Stimulated activated CD4-positive, alpha-beta T cell treated with anti-CD3 and anti-CD28 coated beads, Interleukin-12 subunit alpha, Interleukin-12 subunit beta, amount 100 ng/mL, for 48 hours (primary cell): ENCODE measurements around the gene NDUFB2.
"Not testable (repeated sequence)": the region's sequence is repeated elsewhere in the genome, so short reads cannot be mapped to it uniquely, and the experiment has no call there.

Experiments
- DNase-seq, 3 donors: peaks; one replicate each; pipeline ENCODE4 v3.0.0-alpha.2; 2020; ENCODE audit warnings: low read depth in 2 of 3, low spot score in 1 of 3

The NDUFB2 gene

GRCh38 chr7:140689199-140690152 is 7.0 kb upstream of the NDUFB2 start:
- no peak for DNase-seq

DNA sequence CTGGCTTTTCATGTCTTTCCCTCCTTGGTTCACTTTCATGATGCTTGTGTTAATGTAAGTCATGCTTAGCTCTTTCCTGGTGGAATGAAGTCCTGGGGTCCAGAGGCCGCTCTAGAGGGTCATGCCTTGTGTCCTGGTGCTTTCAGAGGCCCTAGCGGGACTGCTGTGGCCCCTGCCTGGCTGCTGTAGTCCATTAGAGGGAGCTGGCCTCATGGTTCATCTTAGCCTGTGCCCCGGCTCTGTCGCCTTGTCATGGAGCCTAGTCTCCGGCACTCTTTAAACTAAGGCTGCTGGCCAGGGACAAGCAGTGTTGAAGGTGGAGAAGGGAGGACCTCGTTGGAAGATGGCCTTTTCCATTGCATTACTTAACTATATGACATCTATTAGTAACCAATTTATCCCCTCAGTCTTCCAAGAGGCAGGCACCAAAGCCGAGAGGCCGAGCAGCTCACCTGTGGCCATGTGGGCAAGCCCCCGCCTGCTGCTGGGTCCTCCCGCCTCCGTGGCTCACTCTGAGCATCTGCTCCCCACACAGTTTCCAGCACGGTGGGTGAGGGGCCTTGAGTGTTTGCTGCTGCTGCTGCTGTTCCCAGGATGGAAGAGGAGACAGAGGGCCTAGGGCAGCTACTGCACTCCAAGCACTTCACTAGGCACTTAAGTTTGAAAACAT is 5.0 kb upstream of the NDUFB2 start:
- DNase-seq, result no peak

GRCh38 chr7:140693849-140694248 is 2.7 kb upstream of the NDUFB2 start:
- DNase-seq, result not testable (repeated sequence)

GRCh38 chr7:140694592-140694991 is 1.9 kb upstream of the NDUFB2 start:
- no peak for DNase-seq

DNA sequence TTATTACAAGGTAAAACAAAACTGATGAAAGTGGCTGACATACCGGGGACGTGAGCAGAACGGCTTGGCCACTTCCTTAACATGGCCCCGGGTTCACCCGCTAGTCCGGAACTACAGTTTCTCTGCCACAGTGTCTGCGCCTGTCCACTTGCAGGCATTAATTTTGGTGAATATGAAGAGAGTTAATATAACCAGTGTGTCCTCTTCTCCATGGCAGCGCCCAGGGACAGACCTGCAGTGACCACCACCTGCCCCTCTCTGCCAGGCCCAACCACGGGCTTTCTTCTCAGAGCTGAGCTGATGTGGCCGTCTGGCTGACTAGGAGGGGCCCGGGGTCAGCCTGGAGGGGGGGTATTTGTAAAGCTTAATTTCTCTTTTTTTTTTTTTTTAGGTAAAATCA is 1.1 kb upstream of the NDUFB2 start:
- DNase-seq, result no peak

GRCh38 chr7:140696024-140696679 is 356 bp upstream of the NDUFB2 start:
- peak; percentile 90 to 96 (median 92) for DNase-seq

DNA sequence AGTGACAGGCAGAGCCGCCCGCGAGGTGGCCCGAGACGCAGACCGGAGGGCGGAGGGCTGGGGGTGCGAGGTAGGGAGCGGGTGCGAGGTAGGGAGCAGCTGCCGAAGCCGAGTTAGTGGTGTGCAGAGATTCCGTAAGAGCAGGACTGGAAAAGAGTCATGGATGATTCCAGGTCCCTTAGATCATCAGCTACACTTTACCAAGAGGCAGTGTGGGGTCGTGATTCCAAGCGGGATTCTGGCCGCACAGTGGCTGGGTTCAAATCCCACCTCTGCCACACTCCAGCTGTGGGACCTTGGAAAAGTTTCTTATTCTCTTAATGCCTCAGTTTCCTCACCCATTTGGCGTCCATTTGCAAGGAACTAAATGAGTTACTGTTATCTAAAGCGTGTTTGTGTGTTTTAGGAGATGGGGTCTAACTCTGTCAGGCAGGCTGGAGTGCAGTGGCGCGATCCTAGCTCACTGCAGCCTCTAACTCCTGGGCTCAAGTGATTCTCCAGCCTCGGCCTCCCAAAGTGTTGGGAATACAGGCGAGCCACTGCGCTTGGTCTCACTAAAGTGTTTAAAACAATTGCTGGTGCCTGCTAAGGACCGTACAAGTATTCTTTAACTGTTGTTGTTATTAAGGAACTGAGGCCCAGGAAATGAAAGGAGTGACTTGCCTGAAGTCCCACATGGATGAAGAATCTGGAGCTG is 1.1 kb downstream of the NDUFB2 start:
- DNase-seq, result no peak

GRCh38 chr7:140698477-140698876 is 2.0 kb downstream of the NDUFB2 start:
- no peak for DNase-seq

DNA sequence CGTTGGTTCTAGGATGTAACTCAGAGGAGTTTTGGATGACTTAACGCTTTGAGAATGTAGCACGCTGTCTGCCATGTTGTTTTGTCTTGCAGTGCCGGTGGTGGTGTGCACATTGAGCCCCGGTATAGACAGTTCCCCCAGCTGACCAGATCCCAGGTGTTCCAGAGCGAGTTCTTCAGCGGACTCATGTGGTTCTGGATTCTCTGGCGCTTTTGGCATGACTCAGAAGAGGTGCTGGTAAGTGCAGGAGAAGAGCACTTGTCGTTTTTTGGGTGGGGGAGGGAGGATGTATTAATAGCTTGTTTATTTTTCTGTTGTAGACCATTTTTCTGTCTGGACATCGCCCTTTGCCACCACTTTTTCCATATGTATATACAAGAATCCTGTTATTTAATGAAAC is 6.3 kb downstream of the NDUFB2 start:
- DNase-seq, result no peak

DNA sequence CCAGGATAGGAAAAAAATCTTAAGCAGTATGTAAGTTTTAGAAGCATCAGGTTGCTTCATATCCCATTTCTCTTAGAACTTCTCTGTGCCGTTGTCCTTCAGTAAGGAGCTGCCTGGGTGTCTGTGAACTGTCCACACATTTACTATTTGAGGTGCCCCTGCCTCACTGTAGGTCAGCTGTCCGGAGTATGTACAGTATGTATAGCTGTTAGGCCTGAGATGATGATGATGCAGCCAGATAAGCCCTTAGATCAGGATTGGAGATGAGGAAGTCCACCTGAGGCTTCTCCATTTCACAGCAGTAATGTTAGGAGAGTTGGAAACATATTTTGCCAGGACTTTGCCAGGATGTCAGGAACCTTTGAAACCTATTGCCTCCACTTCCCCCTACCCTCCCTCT is 7.7 kb downstream of the NDUFB2 start:
- DNase-seq, result no peak

- no peak for DNase-seq
Observed at GRCh38 chr7:140707132-140707531, 10.6 kb downstream of the NDUFB2 start.

- not testable (repeated sequence) for DNase-seq
Observed at GRCh38 chr7:140708764-140709163, 12.3 kb downstream of the NDUFB2 start.

DNA sequence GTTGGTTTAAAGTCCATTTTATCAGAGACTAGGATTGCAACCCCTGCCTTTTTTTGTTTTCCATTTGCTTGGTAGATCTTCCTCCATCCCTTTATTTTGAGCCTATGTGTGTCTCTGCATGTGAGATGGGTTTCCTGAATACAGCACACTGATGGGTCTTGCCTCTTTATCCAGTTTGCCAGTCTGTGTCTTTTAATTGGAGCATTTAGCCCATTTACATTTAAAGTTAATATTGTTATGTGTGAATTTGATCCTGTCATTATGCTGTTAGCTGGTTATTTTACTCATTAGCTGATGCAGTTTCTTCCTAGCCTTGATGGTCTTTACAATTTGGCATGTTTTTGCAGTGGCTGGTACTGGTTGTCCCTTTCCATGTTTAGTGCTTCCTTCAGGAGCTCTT is 15.9 kb downstream of the NDUFB2 start:
- not testable (repeated sequence) for DNase-seq

- DNase-seq, result no peak
Observed at GRCh38 chr7:140714331-140715040, 18.0 kb downstream of the NDUFB2 start.

DNA sequence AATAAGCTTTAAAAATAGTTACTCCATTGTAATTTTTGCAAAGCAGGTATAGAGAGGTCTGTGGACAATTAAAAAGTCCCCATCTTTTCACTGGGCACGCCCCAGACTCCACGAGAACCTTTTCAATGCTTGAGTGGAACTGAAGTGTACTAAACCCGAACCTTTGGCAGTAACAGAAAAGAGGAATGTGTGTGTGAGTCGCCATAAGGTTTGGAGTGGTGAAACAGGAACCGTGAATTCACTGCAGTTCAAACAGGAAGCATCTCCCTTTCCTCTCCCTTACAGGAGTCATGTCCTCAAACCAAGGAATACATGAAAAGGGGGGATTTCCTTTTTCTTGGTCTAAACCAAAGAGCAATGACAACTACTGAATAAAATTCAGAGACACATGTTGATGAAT is 23.2 kb downstream of the NDUFB2 start:
- DNase-seq, result no peak

DNA sequence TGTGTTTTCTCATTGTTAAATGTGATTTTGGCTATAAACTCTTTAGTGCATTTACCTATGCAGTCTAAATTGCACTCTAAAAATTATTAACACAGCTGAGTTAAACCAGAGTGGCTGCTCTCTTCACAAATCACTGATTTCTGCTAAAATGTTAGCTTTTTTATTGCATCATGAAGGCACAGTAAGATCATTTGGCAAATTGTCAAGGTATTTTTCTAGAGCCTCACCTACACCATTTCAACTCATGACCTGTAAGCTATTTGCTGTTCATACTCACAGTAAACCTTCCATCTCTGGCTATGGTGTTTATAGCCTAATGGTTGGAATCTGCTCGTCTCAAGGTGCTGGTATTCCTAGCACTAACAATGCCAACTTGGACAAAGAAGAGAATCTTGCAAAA is 25.7 kb downstream of the NDUFB2 start:
- DNase-seq, result no peak

- DNase-seq, result peak in 2 of 3 donors; percentile 7 to 16
Observed at GRCh38 chr7:140723006-140723405, 26.5 kb downstream of the NDUFB2 start.

- DNase-seq, result no peak
Observed at GRCh38 chr7:140723574-140723973, 27.1 kb downstream of the NDUFB2 start.

DNA sequence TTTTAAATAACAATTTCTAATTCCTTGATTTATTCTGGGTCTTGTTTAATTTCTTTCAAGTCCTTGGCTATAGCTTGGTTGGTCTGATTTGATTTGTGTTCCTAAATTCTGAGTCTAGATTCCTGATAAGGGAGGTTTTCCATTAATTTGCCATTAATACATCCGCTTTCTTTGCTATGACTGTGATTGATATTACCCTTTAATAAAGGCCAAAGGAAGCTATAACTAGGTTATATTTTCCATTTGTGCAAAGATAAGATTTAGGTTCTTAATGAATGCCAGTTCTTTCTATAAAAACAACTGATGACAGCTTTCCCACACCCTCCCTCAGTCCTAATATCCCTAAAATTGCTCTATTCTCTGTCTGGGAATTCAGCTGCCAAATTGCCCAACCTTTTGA is 28.2 kb downstream of the NDUFB2 start:
- DNase-seq, result no peak

GRCh38 chr7:140726281-140726680 is 29.8 kb downstream of the NDUFB2 start:
- no peak for DNase-seq

DNA sequence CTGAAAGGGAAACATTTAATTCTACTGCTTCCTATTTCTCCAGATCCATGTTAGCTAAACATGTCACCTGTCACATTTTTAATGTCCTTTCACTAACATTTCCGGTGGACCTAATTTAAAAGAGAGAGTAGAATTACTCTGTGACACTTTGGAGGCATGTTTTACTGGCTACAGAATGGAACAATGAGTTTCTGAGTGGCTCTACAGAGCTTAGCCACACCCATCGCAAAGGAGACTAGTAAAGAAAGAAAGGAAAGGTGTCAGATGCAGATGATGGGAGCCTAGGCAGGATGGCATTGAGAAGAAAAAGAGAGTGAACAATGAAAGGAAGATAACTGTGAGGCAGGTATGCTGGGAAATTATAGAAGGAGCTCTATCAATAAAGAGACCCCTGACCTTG is 35.9 kb downstream of the NDUFB2 start:
- DNase-seq, result no peak
